Activated T-cell treated with anti-CD3 and anti-CD28 coated beads, Interleukin-2, amount 50 U/mL, for 4 hours (primary cell): ENCODE data around the gene FBLN2. TPM values are rescaled to one million over a fixed set of nuclear protein-coding genes. Genes with fewer than 3 reads are reported as not detected.
"Not testable (repeated sequence)": the region's sequence is repeated elsewhere in the genome, so short reads cannot be mapped to it uniquely, and the experiment has no call there.

Experiments used
- ATAC-seq, 2 donors: fragments of 200-7000 bp; cut with Tn5 transposase; one replicate each; pipeline ENCODE4 v1.10.0; 2021
- DNase-seq: peaks from one replicate; pipeline ENCODE4 v3.0.0-alpha.2; 2020
- H3K27me3 Mint-ChIP-seq: one replicate; pipeline ENCODE4 v1.8.0; 2021; ENCODE audit warnings: low read depth, mixed read lengths
- H3K36me3 Mint-ChIP-seq: one replicate; pipeline ENCODE4 v1.8.0; 2022; ENCODE audit warnings: mixed read lengths; ENCODE audit not compliant: insufficient read depth
- H3K4me1 Mint-ChIP-seq: one replicate; pipeline ENCODE4 v1.8.0; 2021; ENCODE audit warnings: low read depth, mixed read lengths
- H3K4me3 Mint-ChIP-seq: one replicate; pipeline ENCODE4 v1.8.0; 2021; ENCODE audit warnings: mild to moderate bottlenecking, moderate library complexity, mixed read lengths
- H3K9me3 Mint-ChIP-seq: one replicate; pipeline ENCODE4 v1.8.0; 2021; ENCODE audit warnings: mixed read lengths
- total RNA-seq, 3 donors: library from RNA; stranded (reverse); gene quantifications; one replicate each; pipeline ENCODE4 v1.2.1, GENCODE V29; 2021

FBLN2 gene
- under 1 TPM; 0.16 to 0.63 (median 0.16) TPM for total RNA-seq

GRCh38 chr3:13548696-13549622 is at the start of gene FBLN2:
FBLN2 (plus strand) TSS chr3:13549125; CDS start chr3:13570356, 21,231 bp downstream.
- Mint-ChIP-seq H3K36me3 (no peaks in the 10 kb centered on the region), H3K9me3 (no peaks in the 10 kb centered on the region), H3K4me3 (peak within 1 kb of the TSS; percentile 77), H3K27me3 (peaks cover 59% of the 10 kb centered on the region), H3K4me1 (peaks cover 24% of the 10 kb centered on the region)
- no peak for DNase-seq
- ATAC-seq: peak; percentile 31 to 32

- not testable (repeated sequence) for H3K4me3 Mint-ChIP-seq, H3K27me3 Mint-ChIP-seq, DNase-seq, H3K9me3 Mint-ChIP-seq, ATAC-seq, H3K4me1 Mint-ChIP-seq, H3K36me3 Mint-ChIP-seq
These were observed 49.7 kb upstream of the FBLN2 start for GRCh38 chr3:13499246-13499645.

- Mint-ChIP-seq H3K9me3 (no peaks in the 10 kb centered on the region), H3K36me3 (no peaks in the 10 kb centered on the region), H3K4me3 (no peak overlapping the region), H3K27me3 (no peaks in the 10 kb centered on the region), H3K4me1 (no peaks in the 10 kb centered on the region)
- no peak for ATAC-seq
- DNase-seq: no peak
These were observed 48.6 kb upstream of the FBLN2 start for GRCh38 chr3:13500133-13500885.

GRCh38 chr3:13501056-13501455 is 47.9 kb upstream of the FBLN2 start:
- ATAC-seq: no peak

GRCh38 chr3:13501521-13501920 is 47.4 kb upstream of the FBLN2 start:
- no peak overlapping the region for H3K4me3 Mint-ChIP-seq
- H3K4me1 Mint-ChIP-seq: no peaks in the 10 kb centered on the region
- no peaks in the 10 kb centered on the region for H3K36me3 Mint-ChIP-seq
- H3K9me3 Mint-ChIP-seq: no peaks in the 10 kb centered on the region
- ATAC-seq: no peak
- DNase-seq: no peak
- no peaks in the 10 kb centered on the region for H3K27me3 Mint-ChIP-seq

More at GRCh38 chr3:13501056-13501455, 47.9 kb upstream of the FBLN2 start:
- Mint-ChIP-seq H3K4me3 (no peak overlapping the region), H3K9me3 (no peaks in the 10 kb centered on the region), H3K27me3 (no peaks in the 10 kb centered on the region), H3K4me1 (no peaks in the 10 kb centered on the region), H3K36me3 (no peaks in the 10 kb centered on the region)
- DNase-seq: no peak

- Mint-ChIP-seq H3K36me3 (no peaks in the 10 kb centered on the region), H3K4me3 (no peak overlapping the region), H3K27me3 (no peaks in the 10 kb centered on the region), H3K9me3 (no peaks in the 10 kb centered on the region), H3K4me1 (no peaks in the 10 kb centered on the region)
- ATAC-seq: no peak
- DNase-seq: no peak
These were observed 46.8 kb upstream of the FBLN2 start for GRCh38 chr3:13501958-13502790.

GRCh38 chr3:13502791-13503060 is 46.2 kb upstream of the FBLN2 start:
- DNase-seq: no peak
- H3K4me1 Mint-ChIP-seq: no peaks in the 10 kb centered on the region
- H3K36me3 Mint-ChIP-seq: no peaks in the 10 kb centered on the region
- no peaks in the 10 kb centered on the region for H3K9me3 Mint-ChIP-seq
- H3K4me3 Mint-ChIP-seq: no peak overlapping the region
- no peak for ATAC-seq
- H3K27me3 Mint-ChIP-seq: no peaks in the 10 kb centered on the region

GRCh38 chr3:13504161-13504831 is 44.6 kb upstream of the FBLN2 start:
- no peak overlapping the region for H3K4me3 Mint-ChIP-seq
- H3K27me3 Mint-ChIP-seq: no peaks in the 10 kb centered on the region
- no peak for ATAC-seq
- DNase-seq: no peak
- H3K36me3 Mint-ChIP-seq: no peaks in the 10 kb centered on the region
- no peaks in the 10 kb centered on the region for H3K4me1 Mint-ChIP-seq
- H3K9me3 Mint-ChIP-seq: no peaks in the 10 kb centered on the region

GRCh38 chr3:13505147-13506130 is 43.5 kb upstream of the FBLN2 start:
- no peaks in the 10 kb centered on the region for H3K9me3 Mint-ChIP-seq
- DNase-seq (no peak), ATAC-seq (no peak)

GRCh38 chr3:13506239-13506638 is 42.7 kb upstream of the FBLN2 start:
- no peaks in the 10 kb centered on the region for H3K36me3 Mint-ChIP-seq
- ATAC-seq: no peak
- DNase-seq: no peak
- no peaks in the 10 kb centered on the region for H3K27me3 Mint-ChIP-seq
- H3K4me3 Mint-ChIP-seq: no peak overlapping the region
- H3K9me3 Mint-ChIP-seq: no peaks in the 10 kb centered on the region
- no peaks in the 10 kb centered on the region for H3K4me1 Mint-ChIP-seq

More at GRCh38 chr3:13505147-13506130, 43.5 kb upstream of the FBLN2 start:
- no peaks in the 10 kb centered on the region for H3K27me3 Mint-ChIP-seq
- H3K36me3 Mint-ChIP-seq: no peaks in the 10 kb centered on the region
- H3K4me1 Mint-ChIP-seq: no peaks in the 10 kb centered on the region
- no peak overlapping the region for H3K4me3 Mint-ChIP-seq

- H3K36me3 Mint-ChIP-seq: no peaks in the 10 kb centered on the region
- no peak for ATAC-seq
These were observed 42.2 kb upstream of the FBLN2 start for GRCh38 chr3:13506680-13507079.

GRCh38 chr3:13507247-13507569 is 41.7 kb upstream of the FBLN2 start:
- Mint-ChIP-seq H3K4me3 (no peak overlapping the region), H3K9me3 (no peaks in the 10 kb centered on the region), H3K27me3 (no peaks in the 10 kb centered on the region), H3K36me3 (no peaks in the 10 kb centered on the region), H3K4me1 (no peaks in the 10 kb centered on the region)
- ATAC-seq: no peak
- no peak for DNase-seq

More at GRCh38 chr3:13506680-13507079, 42.2 kb upstream of the FBLN2 start:
- no peak overlapping the region for H3K4me3 Mint-ChIP-seq
- no peak for DNase-seq
- no peaks in the 10 kb centered on the region for H3K27me3 Mint-ChIP-seq
- H3K9me3 Mint-ChIP-seq: no peaks in the 10 kb centered on the region
- no peaks in the 10 kb centered on the region for H3K4me1 Mint-ChIP-seq
